ENCODE measurements around the gene ADAMTS12.

Gene ADAMTS12

GRCh38 chr5:33931136-33931535 is 39.3 kb upstream of the ADAMTS12 start:
- Histone ChIP-seq H2BK120ac (ENCODE audit: low read depth, low read length) (no peak overlapping the region), H3K36me3 (replicated peaks in 1 of 2; ENCODE audit: control insufficient read depth in 2 of 2, insufficient read depth in 2 of 2, low read length in 2 of 2) (no peaks in the 10 kb centered on the region), H3K4me2 (ENCODE audit: insufficient read depth, low read length, poor library complexity, severe bottlenecking) (no peak overlapping the region), H3K18ac (ENCODE audit: low read length) (no peak overlapping the region), H2BK5ac (ENCODE audit: low read length) (no peak overlapping the region), H4K91ac (ENCODE audit: low read depth, low read length, poor library complexity) (no peak overlapping the region), H3K9me3 (replicated peaks in 1 of 2; ENCODE audit: control insufficient read depth in 2 of 2, insufficient read depth in 1 of 2, low read depth in 1 of 2, low read length in 2 of 2) (no peaks in the 10 kb centered on the region), H2BK12ac (ENCODE audit: low read length) (no peak overlapping the region), H3K9ac (ENCODE audit: low read depth, low read length, poor library complexity) (no peak overlapping the region), H3K4me1 (ENCODE audit: control insufficient read depth in 2 of 2, insufficient read depth in 1 of 2, low read depth in 1 of 2, low read length in 2 of 2) (peaks cover 2 to 5% of the 10 kb centered on the region in 2 donors), H3K79me1 (ENCODE audit: low read depth, low read length) (no peaks in the 10 kb centered on the region), H2AFZ (ENCODE audit: low read length) (no peak overlapping the region), H3K4ac (ENCODE audit: low read length) (no peak overlapping the region), H3K27me3 (ENCODE audit: control insufficient read depth in 3 of 3, insufficient read depth in 3 of 3, low read depth in 1 of 3, low read length in 3 of 3) (peaks cover 0 to 3% (median 2%) of the 10 kb centered on the region in 3 experiments), H3K4me3 (ENCODE audit: low read length in 2 of 2) (no peak overlapping the region), H3K27ac (replicated peaks; ENCODE audit: low read length) (no peak overlapping the region), H2AK5ac (ENCODE audit: low read depth, low read length) (no peak overlapping the region), H2BK15ac (ENCODE audit: low read length) (no peak overlapping the region), H4K8ac (ENCODE audit: low read depth, low read length) (no peak overlapping the region), H3K14ac (ENCODE audit: low read length) (no peak overlapping the region), H3K23ac (ENCODE audit: low read depth, low read length, poor library complexity) (no peak overlapping the region)
- DNase-seq (ENCODE audit: low spot score), result no peak
- no CpG with 5 or more reads among the region's 5 CpGs for WGBS, 2 donors (ENCODE audit: extremely low coverage in 2 of 2, insufficient read length in 2 of 2, insufficient replicate concordance in 1 of 2)

GRCh38 chr5:33929925-33930690 is 38.3 kb upstream of the ADAMTS12 start:
- no peak overlapping the region for H2BK12ac ChIP-seq (ENCODE audit: low read length)
- peak overlapping the region; percentile 13 for H3K18ac ChIP-seq (ENCODE audit: low read length)
- no peak overlapping the region for H3K4me2 ChIP-seq (ENCODE audit: insufficient read depth, low read length, poor library complexity, severe bottlenecking)

GRCh38 chr5:33928283-33928682 is 36.5 kb upstream of the ADAMTS12 start:
- H3K9me3 ChIP-seq (replicated peaks in 1 of 2; ENCODE audit: control insufficient read depth in 2 of 2, insufficient read depth in 1 of 2, low read depth in 1 of 2, low read length in 2 of 2), result no peaks in the 10 kb centered on the region
- no CpG with 5 or more reads among the region's 2 CpGs for WGBS, 2 donors (ENCODE audit: extremely low coverage in 2 of 2, insufficient read length in 2 of 2, insufficient replicate concordance in 1 of 2)
- H3K4me3 ChIP-seq (ENCODE audit: low read length in 2 of 2), result no peak overlapping the region
- no peak overlapping the region for H3K18ac ChIP-seq (ENCODE audit: low read length)
- H3K36me3 ChIP-seq (replicated peaks in 1 of 2; ENCODE audit: control insufficient read depth in 2 of 2, insufficient read depth in 2 of 2, low read length in 2 of 2), result no peaks in the 10 kb centered on the region
- no peak overlapping the region for H3K27ac ChIP-seq (replicated peaks; ENCODE audit: low read length)
- H2BK12ac ChIP-seq (ENCODE audit: low read length), result no peak overlapping the region
- H3K4me1 ChIP-seq (ENCODE audit: control insufficient read depth in 2 of 2, insufficient read depth in 1 of 2, low read depth in 1 of 2, low read length in 2 of 2), result peaks cover 2 to 5% of the 10 kb centered on the region in 2 donors
- H2BK120ac ChIP-seq (ENCODE audit: low read depth, low read length), result no peak overlapping the region
- no peak overlapping the region for H3K4me2 ChIP-seq (ENCODE audit: insufficient read depth, low read length, poor library complexity, severe bottlenecking)
- no peak overlapping the region for H4K91ac ChIP-seq (ENCODE audit: low read depth, low read length, poor library complexity)
- H3K23ac ChIP-seq (ENCODE audit: low read depth, low read length, poor library complexity), result no peak overlapping the region
- no peak overlapping the region for H3K4ac ChIP-seq (ENCODE audit: low read length)
- H3K79me1 ChIP-seq (ENCODE audit: low read depth, low read length), result no peaks in the 10 kb centered on the region
- H2BK15ac ChIP-seq (ENCODE audit: low read length), result no peak overlapping the region
- peaks cover 0 to 19% (median 0%) of the 10 kb centered on the region in 3 experiments for H3K27me3 ChIP-seq (ENCODE audit: control insufficient read depth in 3 of 3, insufficient read depth in 3 of 3, low read depth in 1 of 3, low read length in 3 of 3)
- no peak overlapping the region for H3K14ac ChIP-seq (ENCODE audit: low read length)
- H2AK5ac ChIP-seq (ENCODE audit: low read depth, low read length), result no peak overlapping the region
- no peak overlapping the region for H2BK5ac ChIP-seq (ENCODE audit: low read length)
- H4K8ac ChIP-seq (ENCODE audit: low read depth, low read length), result no peak overlapping the region
- H3K9ac ChIP-seq (ENCODE audit: low read depth, low read length, poor library complexity), result no peak overlapping the region
- H2AFZ ChIP-seq (ENCODE audit: low read length), result no peak overlapping the region
- no peak for DNase-seq (ENCODE audit: low spot score)

More at GRCh38 chr5:33929925-33930690, 38.3 kb upstream of the ADAMTS12 start:
- H4K8ac ChIP-seq (ENCODE audit: low read depth, low read length), result no peak overlapping the region
- H2AFZ ChIP-seq (ENCODE audit: low read length), result no peak overlapping the region
- no peaks in the 10 kb centered on the region for H3K79me1 ChIP-seq (ENCODE audit: low read depth, low read length)
- H3K4me1 ChIP-seq (ENCODE audit: control insufficient read depth in 2 of 2, insufficient read depth in 1 of 2, low read depth in 1 of 2, low read length in 2 of 2), result peaks cover 2 to 5% of the 10 kb centered on the region in 2 donors
- no peak overlapping the region for H3K4ac ChIP-seq (ENCODE audit: low read length)
- H3K9me3 ChIP-seq (replicated peaks in 1 of 2; ENCODE audit: control insufficient read depth in 2 of 2, insufficient read depth in 1 of 2, low read depth in 1 of 2, low read length in 2 of 2), result no peaks in the 10 kb centered on the region
- no peak overlapping the region for H3K4me3 ChIP-seq (ENCODE audit: low read length in 2 of 2)
- no CpG with 5 or more reads among the region's 6 CpGs for WGBS, 2 donors (ENCODE audit: extremely low coverage in 2 of 2, insufficient read length in 2 of 2, insufficient replicate concordance in 1 of 2)
- H2BK5ac ChIP-seq (ENCODE audit: low read length), result no peak overlapping the region
- no peak for DNase-seq (ENCODE audit: low spot score)
- H3K27ac ChIP-seq (replicated peaks; ENCODE audit: low read length), result no peak overlapping the region
- no peak overlapping the region for H3K23ac ChIP-seq (ENCODE audit: low read depth, low read length, poor library complexity)
- no peaks in the 10 kb centered on the region for H3K36me3 ChIP-seq (replicated peaks in 1 of 2; ENCODE audit: control insufficient read depth in 2 of 2, insufficient read depth in 2 of 2, low read length in 2 of 2)
- H2AK5ac ChIP-seq (ENCODE audit: low read depth, low read length), result no peak overlapping the region
- no peak overlapping the region for H2BK120ac ChIP-seq (ENCODE audit: low read depth, low read length)
- no peak overlapping the region for H3K9ac ChIP-seq (ENCODE audit: low read depth, low read length, poor library complexity)
- H4K91ac ChIP-seq (ENCODE audit: low read depth, low read length, poor library complexity), result no peak overlapping the region
- H3K14ac ChIP-seq (ENCODE audit: low read length), result no peak overlapping the region
- peaks cover 0 to 6% (median 0%) of the 10 kb centered on the region in 3 experiments for H3K27me3 ChIP-seq (ENCODE audit: control insufficient read depth in 3 of 3, insufficient read depth in 3 of 3, low read depth in 1 of 3, low read length in 3 of 3)
- H2BK15ac ChIP-seq (ENCODE audit: low read length), result no peak overlapping the region

GRCh38 chr5:33927685-33928084 is 35.9 kb upstream of the ADAMTS12 start:
- Histone ChIP-seq H3K79me1 (ENCODE audit: low read depth, low read length) (no peaks in the 10 kb centered on the region), H2BK120ac (ENCODE audit: low read depth, low read length) (no peak overlapping the region), H3K23ac (ENCODE audit: low read depth, low read length, poor library complexity) (no peak overlapping the region), H4K8ac (ENCODE audit: low read depth, low read length) (no peak overlapping the region), H3K4ac (ENCODE audit: low read length) (no peak overlapping the region), H3K9me3 (replicated peaks in 1 of 2; ENCODE audit: control insufficient read depth in 2 of 2, insufficient read depth in 1 of 2, low read depth in 1 of 2, low read length in 2 of 2) (no peaks in the 10 kb centered on the region), H3K36me3 (replicated peaks in 1 of 2; ENCODE audit: control insufficient read depth in 2 of 2, insufficient read depth in 2 of 2, low read length in 2 of 2) (no peaks in the 10 kb centered on the region), H3K14ac (ENCODE audit: low read length) (no peak overlapping the region), H2AK5ac (ENCODE audit: low read depth, low read length) (no peak overlapping the region), H3K9ac (ENCODE audit: low read depth, low read length, poor library complexity) (no peak overlapping the region), H2BK12ac (ENCODE audit: low read length) (no peak overlapping the region), H4K91ac (ENCODE audit: low read depth, low read length, poor library complexity) (no peak overlapping the region), H3K27ac (replicated peaks; ENCODE audit: low read length) (no peak overlapping the region), H3K4me1 (ENCODE audit: control insufficient read depth in 2 of 2, insufficient read depth in 1 of 2, low read depth in 1 of 2, low read length in 2 of 2) (peaks cover 2 to 5% of the 10 kb centered on the region in 2 donors), H2BK5ac (ENCODE audit: low read length) (no peak overlapping the region), H3K4me2 (ENCODE audit: insufficient read depth, low read length, poor library complexity, severe bottlenecking) (no peak overlapping the region), H3K18ac (ENCODE audit: low read length) (no peak overlapping the region), H3K4me3 (ENCODE audit: low read length in 2 of 2) (no peak overlapping the region), H2BK15ac (ENCODE audit: low read length) (no peak overlapping the region), H2AFZ (ENCODE audit: low read length) (no peak overlapping the region), H3K27me3 (ENCODE audit: control insufficient read depth in 3 of 3, insufficient read depth in 3 of 3, low read depth in 1 of 3, low read length in 3 of 3) (peaks cover 0 to 25% (median 0%) of the 10 kb centered on the region in 3 experiments)
- no CpG with 5 or more reads among the region's 4 CpGs for WGBS, 2 donors (ENCODE audit: extremely low coverage in 2 of 2, insufficient read length in 2 of 2, insufficient replicate concordance in 1 of 2)
- DNase-seq (ENCODE audit: low spot score), result no peak
